Upper lobe of left lung (tissue), 6 donors: ENCODE measurements around the gene ATP10B. TPM values are rescaled to one million over a fixed set of nuclear protein-coding genes. Genes with fewer than 3 reads are reported as not detected.

Experiments
- ATAC-seq, 2 donors: fragments of 200-7000 bp; cut with Tn5 transposase; one replicate each; pipeline ENCODE4 v1.9.1; 2022; ENCODE audit warnings: mild to moderate bottlenecking in 2 of 2, moderate library complexity in 2 of 2; ENCODE audit not compliant: low FRiP score in 2 of 2
- DNase-seq, 2 donors: peaks; one replicate each; pipeline ENCODE4 v3.0.0-alpha.2; 2019 to 2020
- H3K27ac ChIP-seq, 4 donors: fragments of 200-600 bp; sonication (generic); one replicate each; pipeline ENCODE4 v1.5.1; 2016 to 2019
- H3K27me3 ChIP-seq, 4 donors: fragments of 200-600 bp; sonication (generic); one replicate each; pipeline ENCODE4 v1.5.1; 2017 to 2019
- H3K36me3 ChIP-seq, 4 donors: fragments of 200-600 bp; sonication (generic); one replicate each; pipeline ENCODE4 v1.5.1; 2016 to 2019
- H3K4me1 ChIP-seq, 4 donors: fragments of 200-600 bp; sonication (generic); one replicate each; pipeline ENCODE4 v1.5.1; 2018 to 2019
- H3K4me3 ChIP-seq, 4 donors: fragments of 200-600 bp; sonication (generic); one replicate each; pipeline ENCODE4 v1.5.1; 2017 to 2019; ENCODE audit warnings: mild to moderate bottlenecking in 2 of 4, moderate library complexity in 1 of 4
- H3K9me3 ChIP-seq, 4 donors: fragments of 200-600 bp; sonication (generic); one replicate each; pipeline ENCODE4 v1.5.1; 2018 to 2019
- CTCF ChIP-seq, 6 experiments: fragments of 450-650 bp in 4 of 6; fragments of 200-600 bp in 2 of 6; sonication (generic) in 2 of 6; IDR thresholded peaks; one replicate each; pipeline ENCODE4 v1.5.1; 2016 to 2019; ENCODE audit warnings: antibody characterized with exemption in 6 of 6
- EP300 ChIP-seq, 4 donors: sonication (generic); formaldehyde crosslinking; IDR thresholded peaks; one replicate each; pipeline ENCODE4 v1.5.1; 2017; ENCODE audit warnings: antibody characterized with exemption in 4 of 4, control low read depth in 2 of 4
- POLR2A ChIP-seq, 4 donors: fragments of 450-650 bp; IDR thresholded peaks; one replicate each; pipeline ENCODE4 v1.5.1; 2016 to 2017; ENCODE audit warnings: antibody characterized with exemption in 4 of 4, mild to moderate bottlenecking in 2 of 4
- POLR2AphosphoS5 ChIP-seq, 2 donors: sonication (generic); formaldehyde crosslinking; IDR thresholded peaks; one replicate each; pipeline ENCODE4 v1.5.1; 2017; ENCODE audit warnings: antibody characterized with exemption in 2 of 2
- WGBS, 2 donors: methylation state at CpG; one replicate each; pipeline ENCODE4 v1.1.5; 2017 to 2018; 5-methylcytosine and 5-hydroxymethylcytosine counted together
- total RNA-seq, 6 donors: library from RNA; depleted of rRNA in 4 of 6; stranded (reverse); fragments of >200 nt in 4 of 6; gene quantifications; one replicate each; pipeline versions ENCODE4 v1.1.0 to v1.2.1, GENCODE V29; 2016 to 2021
- donor health status: DM: no; HTN: no; CAD: no; lungs with moderate emphysema.
- donor health status: DM: no; HTN: yes; CAD: no; lungs with severe emphysema.

The ATP10B gene
- total RNA-seq, 6 donors from 2014 or later, result under 0.01 to 0.30 (median 0.09) TPM; not detected in 1

GRCh38 chr5:160548949-160549645, 302.9 kb downstream of the ATP10B start:
- ATAC-seq, result no peak
- no peak overlapping the region for H3K27ac ChIP-seq
- no peak overlapping the region for H3K4me3 ChIP-seq
- H3K4me1 ChIP-seq, result no peaks in the 10 kb centered on the region
- TF ChIP-seq CTCF (IDR thresholded peaks at IDR 0.05), result no peak
- TF ChIP-seq POLR2A (IDR thresholded peaks at IDR 0.05), result no peak
- TF ChIP-seq POLR2AphosphoS5 (IDR thresholded peaks at IDR 0.05), result no peak
- no peak for TF ChIP-seq EP300 (IDR thresholded peaks at IDR 0.05)
- no peaks in the 10 kb centered on the region for H3K27me3 ChIP-seq
- no peak for DNase-seq
- 75 to 81% methylated on average over 4 of the region's 4 CpGs for WGBS, 2 donors
- no peaks in the 10 kb centered on the region for H3K9me3 ChIP-seq
- H3K36me3 ChIP-seq, result no peaks in the 10 kb centered on the region

GRCh38 chr5:160547872-160548271, 304.1 kb downstream of the ATP10B start:
- Histone ChIP-seq H3K4me3 (no peak overlapping the region), H3K36me3 (no peaks in the 10 kb centered on the region), H3K27ac (no peak overlapping the region), H3K4me1 (no peaks in the 10 kb centered on the region), H3K9me3 (no peaks in the 10 kb centered on the region), H3K27me3 (no peaks in the 10 kb centered on the region)
- no peak for TF ChIP-seq CTCF (IDR thresholded peaks at IDR 0.05)
- ATAC-seq (no peak), DNase-seq (no peak)
- WGBS, 2 donors, result 93 to 94% methylated on average over 1 of the region's 1 CpG

GRCh38 chr5:160547061-160547460, 304.9 kb downstream of the ATP10B start:
- no peak for TF ChIP-seq EP300 (IDR thresholded peaks at IDR 0.05)
- no peak for TF ChIP-seq POLR2AphosphoS5 (IDR thresholded peaks at IDR 0.05)
- no peak for TF ChIP-seq CTCF (IDR thresholded peaks at IDR 0.05)
- TF ChIP-seq POLR2A (IDR thresholded peaks at IDR 0.05), result no peak
- H3K4me3 ChIP-seq, result no peak overlapping the region
- ATAC-seq, result no peak
- DNase-seq, result no peak
- H3K27me3 ChIP-seq, result no peaks in the 10 kb centered on the region
- no peaks in the 10 kb centered on the region for H3K9me3 ChIP-seq
- no peak overlapping the region for H3K27ac ChIP-seq
- no peaks in the 10 kb centered on the region for H3K36me3 ChIP-seq
- WGBS, 2 donors, result 98 to 100% methylated on average over 2 of the region's 2 CpGs
- no peaks in the 10 kb centered on the region for H3K4me1 ChIP-seq

GRCh38 chr5:160545832-160546231, 306.2 kb downstream of the ATP10B start:
- no peak for ATAC-seq

More at GRCh38 chr5:160545832-160546231, 306.2 kb downstream of the ATP10B start:
- no peaks in the 10 kb centered on the region for H3K27me3 ChIP-seq
- no peaks in the 10 kb centered on the region for H3K9me3 ChIP-seq
- no peak for DNase-seq
- WGBS, 2 donors, result 83 to 95% methylated on average over 1 of the region's 1 CpG
- H3K4me1 ChIP-seq, result no peaks in the 10 kb centered on the region
- no peaks in the 10 kb centered on the region for H3K36me3 ChIP-seq
- no peak for TF ChIP-seq CTCF (IDR thresholded peaks at IDR 0.05)
- no peak for TF ChIP-seq POLR2A (IDR thresholded peaks at IDR 0.05)
- no peak for TF ChIP-seq EP300 (IDR thresholded peaks at IDR 0.05)
- TF ChIP-seq POLR2AphosphoS5 (IDR thresholded peaks at IDR 0.05), result no peak
- H3K4me3 ChIP-seq, result no peak overlapping the region
- H3K27ac ChIP-seq, result no peak overlapping the region
